ENCODE data around the gene CHRNA10. TPM values are rescaled to one million over a fixed set of nuclear protein-coding genes. Genes with fewer than 3 reads are reported as not detected.

Gene CHRNA10
- total RNA-seq, 2 experiments from 2014 or later = 1.3 to 1.4 TPM

GRCh38 chr11:3638513-3638912 is 32.7 kb downstream of the CHRNA10 start:
- ChIA-PET CTCF (no interaction called here), POLR2A (no interaction called here)

GRCh38 chr11:3637201-3637600 is 34.0 kb downstream of the CHRNA10 start:
- CTCF ChIA-PET = no interaction called here
- POLR2A ChIA-PET = no interaction called here

- CTCF ChIA-PET = no interaction called here
- POLR2A ChIA-PET = no interaction called here
Observed at GRCh38 chr11:3635641-3636375, 35.4 kb downstream of the CHRNA10 start.

GRCh38 chr11:3632070-3632660 is 39.0 kb downstream of the CHRNA10 start:
- POLR2A ChIA-PET = no interaction called here
- CTCF ChIA-PET = no interaction called here

GRCh38 chr11:3631331-3631730 is 39.9 kb downstream of the CHRNA10 start:
- ChIA-PET POLR2A (no interaction called here), CTCF (no interaction called here)

GRCh38 chr11:3627291-3627690 is 43.9 kb downstream of the CHRNA10 start:
- ChIA-PET CTCF (no interaction called here), POLR2A (no interaction called here)

GRCh38 chr11:3626250-3626960 is 44.8 kb downstream of the CHRNA10 start:
- CTCF ChIA-PET = no interaction called here

GRCh38 chr11:3623767-3624458 is 47.3 kb downstream of the CHRNA10 start:
- ChIA-PET CTCF (no interaction called here), POLR2A (no interaction called here)

More at GRCh38 chr11:3626250-3626960, 44.8 kb downstream of the CHRNA10 start:
- POLR2A ChIA-PET = no interaction called here

GRCh38 chr11:3623121-3623520 is 48.1 kb downstream of the CHRNA10 start:
- ChIA-PET CTCF (no interaction called here), POLR2A (no interaction called here)

- CTCF ChIA-PET = no interaction called here
- POLR2A ChIA-PET = no interaction called here
Observed at GRCh38 chr11:3622521-3622920, 48.7 kb downstream of the CHRNA10 start.

- CTCF ChIA-PET = interaction anchor here (1.0 kb wide), 1 partner anchor 8 kb away, joined by 4 read pairs; no protein-coding TSS in a partner anchor
- POLR2A ChIA-PET = no interaction called here
Observed at GRCh38 chr11:3617990-3618389, 53.2 kb downstream of the CHRNA10 start.

- POLR2A ChIA-PET = no interaction called here
- CTCF ChIA-PET = no interaction called here
Observed at GRCh38 chr11:3616721-3617460, 54.3 kb downstream of the CHRNA10 start.

GRCh38 chr11:3615998-3616397 is 55.2 kb downstream of the CHRNA10 start:
- CTCF ChIA-PET = no interaction called here
- POLR2A ChIA-PET = no interaction called here

Other genes starting within 250 kb of the CHRNA10 start
- not detected for gene ART5, start 29.4 kb downstream of the CHRNA10 start, total RNA-seq
- not detected for gene ART1, start 26.3 kb downstream of the CHRNA10 start, total RNA-seq
- 100 to 1,000 TPM; 107 TPM for gene NUP98, start 126.2 kb upstream of the CHRNA10 start, total RNA-seq
- gene PGAP2, start 137.2 kb upstream of the CHRNA10 start, total RNA-seq = 10 to 100 TPM; 39.6 to 40.1 TPM
- 100 to 1,000 TPM; 188 to 190 TPM for gene RHOG, start 169.6 kb upstream of the CHRNA10 start, total RNA-seq
- 10 to 100 TPM; 43.9 to 45.8 TPM for gene STIM1, start 184.3 kb upstream of the CHRNA10 start, total RNA-seq

Data from activated CD8-positive, alpha-beta memory T cell treated with anti-CD3 and anti-CD28 coated beads for 36 hours (primary cell).